Nephron (organoid): ENCODE results near the gene MTERF2.
A peak's percentile ranks its signal among the peaks of the same experiment; 100 is the strongest.

ENCODE experiments used
- H3K27ac Mint-ChIP-seq, 3 experiments: 2 replicates each; pipeline ENCODE4 v1.8.0; 2020; ENCODE audit warnings: mixed read lengths in 3 of 3, mild to moderate bottlenecking in 2 of 3, moderate library complexity in 1 of 3
- H3K27me3 Mint-ChIP-seq: 2 replicates; pipeline ENCODE4 v1.8.0; 2021; ENCODE audit warnings: low read depth, mild to moderate bottlenecking, moderate library complexity, mixed read lengths
- H3K36me3 Mint-ChIP-seq: 2 replicates; pipeline ENCODE4 v1.8.0; 2020; ENCODE audit warnings: low read depth, mixed read lengths
- H3K4me1 Mint-ChIP-seq: 2 replicates; pipeline ENCODE4 v1.8.0; 2020; ENCODE audit warnings: mixed read lengths
- H3K4me3 Mint-ChIP-seq, 3 experiments: 2 replicates each; pipeline ENCODE4 v1.8.0; 2020; ENCODE audit warnings: mild to moderate bottlenecking in 3 of 3, mixed read lengths in 3 of 3, moderate library complexity in 2 of 3
- H3K9me3 Mint-ChIP-seq: 2 replicates; pipeline ENCODE4 v1.8.0; 2020; ENCODE audit warnings: mixed read lengths
- CTCF ChIP-seq, 3 experiments: fragments of 200-600 bp; sonication (generic); IDR thresholded peaks; one replicate each; pipeline ENCODE4 v1.5.0; 2021; ENCODE audit warnings: antibody characterized with exemption in 3 of 3; ENCODE audit not compliant: unreplicated experiment in 3 of 3

Gene MTERF2

GRCh38 chr12:106986625-106987389 is at the start of gene MTERF2:
Gene MTERF2 (minus strand): TSS chr12:106987146. CDS start chr12:106978714, 8,432 bp downstream.
- H3K9me3 Mint-ChIP-seq: no peaks in the 10 kb centered on the region
- peak within 1 kb of the TSS; percentile 70 to 96 (median 95) for H3K27ac Mint-ChIP-seq
- H3K4me3 Mint-ChIP-seq: peak within 1 kb of the TSS; percentile 97 to 99 (median 97)
- H3K4me1 Mint-ChIP-seq: peaks cover 33% of the 10 kb centered on the region
- peaks cover 32% of the 10 kb centered on the region for H3K36me3 Mint-ChIP-seq
- TF ChIP-seq CTCF (IDR thresholded peaks at IDR 0.05; ENCODE audit: unreplicated experiment in 3 of 3): no peak
- H3K27me3 Mint-ChIP-seq: no peaks in the 10 kb centered on the region

- Mint-ChIP-seq H3K4me3 (no peak overlapping the region), H3K27ac (no peak overlapping the region), H3K4me1 (no peaks in the 10 kb centered on the region), H3K27me3 (no peaks in the 10 kb centered on the region), H3K9me3 (no peaks in the 10 kb centered on the region), H3K36me3 (peaks cover 15% of the 10 kb centered on the region)
- no peak for TF ChIP-seq CTCF (IDR thresholded peaks at IDR 0.05; ENCODE audit: unreplicated experiment in 3 of 3)
These were observed 48.8 kb upstream of the MTERF2 start for GRCh38 chr12:107035733-107036132.

GRCh38 chr12:107033758-107034739 is 47.1 kb upstream of the MTERF2 start:
- no peak for TF ChIP-seq CTCF (IDR thresholded peaks at IDR 0.05; ENCODE audit: unreplicated experiment in 3 of 3)
- Mint-ChIP-seq H3K9me3 (no peaks in the 10 kb centered on the region), H3K27ac (no peak overlapping the region), H3K27me3 (no peaks in the 10 kb centered on the region), H3K4me1 (no peaks in the 10 kb centered on the region), H3K36me3 (peaks cover 15% of the 10 kb centered on the region), H3K4me3 (no peak overlapping the region)

- no peak for TF ChIP-seq CTCF (IDR thresholded peaks at IDR 0.05; ENCODE audit: unreplicated experiment in 3 of 3)
- Mint-ChIP-seq H3K9me3 (no peaks in the 10 kb centered on the region), H3K4me1 (peaks cover 9% of the 10 kb centered on the region), H3K36me3 (peaks cover 10% of the 10 kb centered on the region), H3K27me3 (no peaks in the 10 kb centered on the region), H3K4me3 (no peak overlapping the region), H3K27ac (no peak overlapping the region)
These were observed 45.3 kb upstream of the MTERF2 start for GRCh38 chr12:107032266-107032665.

GRCh38 chr12:107031061-107031460 is 44.1 kb upstream of the MTERF2 start:
- Mint-ChIP-seq H3K9me3 (no peaks in the 10 kb centered on the region), H3K36me3 (no peaks in the 10 kb centered on the region), H3K4me1 (peaks cover 16% of the 10 kb centered on the region), H3K27me3 (no peaks in the 10 kb centered on the region), H3K4me3 (no peak overlapping the region), H3K27ac (no peak overlapping the region)
- TF ChIP-seq CTCF (IDR thresholded peaks at IDR 0.05; ENCODE audit: unreplicated experiment in 3 of 3): no peak
